SK-N-SH treated with all-trans-retinoic acid at 6 μM for 48 hours (cell line): ENCODE data around the gene RAD51B.

Experiments
- ATAC-seq: fragments of 200-7000 bp; cut with Tn5 transposase; 3 replicates; pipeline ENCODE4 v1.9.1; 2020; ENCODE audit warnings: mild to moderate bottlenecking, moderate library complexity
- ARNTL ChIP-seq: fragments of 450-650 bp; formaldehyde crosslinking; IDR thresholded peaks from 2 replicates; pipeline ENCODE4 v1.5.0; 2020; ENCODE audit warnings: low read depth, mild to moderate bottlenecking, moderate library complexity, borderline replicate concordance
- BACH2 ChIP-seq: fragments of 250-450 bp; sonication (Bioruptor Pico); IDR thresholded peaks from 2 replicates; pipeline ENCODE4 v1.9.0; 2021; ENCODE audit warnings: mild to moderate bottlenecking, borderline replicate concordance
- CSDC2 ChIP-seq: fragments of 250-450 bp; sonication (Bioruptor Pico); IDR thresholded peaks from 2 replicates; pipeline ENCODE4 v1.5.0; 2020; ENCODE audit warnings: mild to moderate bottlenecking, moderate library complexity
- CSRNP3 ChIP-seq: fragments of 250-450 bp; sonication (Bioruptor Pico); IDR thresholded peaks from 2 replicates; pipeline ENCODE4 v1.5.1; 2021; ENCODE audit warnings: mild to moderate bottlenecking, moderate library complexity
- ESRRG ChIP-seq: fragments of 250-450 bp; sonication (Bioruptor Pico); IDR thresholded peaks from 2 replicates; pipeline ENCODE4 v1.6.1; 2021; ENCODE audit warnings: mild to moderate bottlenecking
- GLIS3 ChIP-seq: fragments of 250-450 bp; sonication (Bioruptor Pico); IDR thresholded peaks from 2 replicates; pipeline ENCODE4 v1.5.0; 2020; ENCODE audit warnings: mild to moderate bottlenecking, moderate library complexity
- ISL1 ChIP-seq: fragments of 250-450 bp; sonication (Bioruptor Pico); IDR thresholded peaks from 2 replicates; pipeline ENCODE4 v2.1.2; 2022; ENCODE audit warnings: mild to moderate bottlenecking, moderate library complexity
- OSR1 ChIP-seq: fragments of 250-450 bp; sonication (Bioruptor Pico); IDR thresholded peaks from 2 replicates; pipeline ENCODE4 v1.8.0; 2022; ENCODE audit warnings: moderate library complexity, mild to moderate bottlenecking, inconsistent platforms
- PPARA ChIP-seq: fragments of 250-450 bp; sonication (Bioruptor Pico); IDR thresholded peaks from 2 replicates; pipeline ENCODE4 v1.5.0; 2020; ENCODE audit warnings: mild to moderate bottlenecking, borderline replicate concordance
- RARB ChIP-seq: fragments of 250-450 bp; sonication (Bioruptor Pico); IDR thresholded peaks from 2 replicates; pipeline ENCODE4 v1.8.0; 2021; ENCODE audit warnings: mild to moderate bottlenecking, moderate library complexity
- SNAI2 ChIP-seq: fragments of 250-450 bp; sonication (Bioruptor Pico); IDR thresholded peaks from 2 replicates; pipeline ENCODE4 v1.5.0; 2020; ENCODE audit warnings: mild to moderate bottlenecking, moderate library complexity
- TCF4 ChIP-seq: fragments of 250-450 bp; sonication (Bioruptor Pico); IDR thresholded peaks from 2 replicates; pipeline ENCODE4 v1.8.0; 2021; ENCODE audit warnings: mild to moderate bottlenecking, moderate library complexity, borderline replicate concordance
- TOX ChIP-seq: fragments of 250-450 bp; sonication (Bioruptor Pico); IDR thresholded peaks from 2 replicates; pipeline ENCODE4 v1.8.0; 2021; ENCODE audit warnings: mild to moderate bottlenecking, moderate library complexity, borderline replicate concordance
- ZC3H10 ChIP-seq: fragments of 250-450 bp; sonication (Bioruptor Pico); IDR thresholded peaks from 2 replicates; pipeline ENCODE4 v1.5.1; 2021; ENCODE audit warnings: mild to moderate bottlenecking, moderate library complexity
- ZFP3 ChIP-seq: fragments of 250-450 bp; sonication (Bioruptor Pico); IDR thresholded peaks from 2 replicates; pipeline ENCODE4 v1.5.0; 2020; ENCODE audit warnings: mild to moderate bottlenecking, moderate library complexity
- ZFP30 ChIP-seq: fragments of 450-650 bp; formaldehyde crosslinking; IDR thresholded peaks from 2 replicates; pipeline ENCODE4 v1.5.0; 2022; ENCODE audit warnings: mild to moderate bottlenecking, moderate library complexity
- ZNF565 ChIP-seq: fragments of 450-650 bp; formaldehyde crosslinking; conservative IDR thresholded peaks from 2 replicates; pipeline ENCODE4 v1.5.0; 2020; ENCODE audit warnings: low read depth, mild to moderate bottlenecking, moderate library complexity
- ZNF70 ChIP-seq: fragments of 450-650 bp; formaldehyde crosslinking; IDR thresholded peaks from 2 replicates; pipeline ENCODE4 v1.5.0; 2020; ENCODE audit warnings: mild to moderate bottlenecking, moderate library complexity
- ZNF8 ChIP-seq: fragments of 450-650 bp; formaldehyde crosslinking; IDR thresholded peaks from 2 replicates; pipeline ENCODE4 v1.5.0; 2020; ENCODE audit warnings: mild to moderate bottlenecking, moderate library complexity
- TF ChIP-seq, protein P1 (sequence below): fragments of 250-450 bp; sonication (Bioruptor Pico); IDR thresholded peaks from 2 replicates; pipeline ENCODE4 v1.8.0; 2021; ENCODE audit warnings: low read depth, mild to moderate bottlenecking, moderate library complexity, borderline replicate concordance
- TF ChIP-seq, protein P2 (sequence below): fragments of 250-450 bp; sonication (Bioruptor Pico); IDR thresholded peaks from 2 replicates; pipeline ENCODE4 v1.8.0; 2020; ENCODE audit warnings: mild to moderate bottlenecking, moderate library complexity, borderline replicate concordance
- TF ChIP-seq, protein P3 (sequence below): fragments of 250-450 bp; sonication (Bioruptor Pico); IDR thresholded peaks from 2 replicates; pipeline ENCODE4 v1.5.0; 2020; ENCODE audit warnings: mild to moderate bottlenecking, moderate library complexity

Gene RAD51B

GRCh38 chr14:68528040-68528687 is 708.6 kb downstream of the RAD51B start:
- ATAC-seq, result no peak
- TF ChIP-seq, protein P1, sequence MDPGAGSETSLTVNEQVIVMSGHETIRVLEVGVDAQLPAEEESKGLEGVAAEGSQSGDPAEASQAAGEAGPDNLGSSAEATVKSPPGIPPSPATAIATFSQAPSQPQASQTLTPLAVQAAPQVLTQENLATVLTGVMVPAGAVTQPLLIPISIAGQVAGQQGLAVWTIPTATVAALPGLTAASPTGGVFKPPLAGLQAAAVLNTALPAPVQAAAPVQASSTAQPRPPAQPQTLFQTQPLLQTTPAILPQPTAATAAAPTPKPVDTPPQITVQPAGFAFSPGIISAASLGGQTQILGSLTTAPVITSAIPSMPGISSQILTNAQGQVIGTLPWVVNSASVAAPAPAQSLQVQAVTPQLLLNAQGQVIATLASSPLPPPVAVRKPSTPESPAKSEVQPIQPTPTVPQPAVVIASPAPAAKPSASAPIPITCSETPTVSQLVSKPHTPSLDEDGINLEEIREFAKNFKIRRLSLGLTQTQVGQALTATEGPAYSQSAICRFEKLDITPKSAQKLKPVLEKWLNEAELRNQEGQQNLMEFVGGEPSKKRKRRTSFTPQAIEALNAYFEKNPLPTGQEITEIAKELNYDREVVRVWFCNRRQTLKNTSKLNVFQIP (CRISPR knock-in tag), result no peak
- no peak for TF ChIP-seq ESRRG (CRISPR knock-in tag)

DNA sequence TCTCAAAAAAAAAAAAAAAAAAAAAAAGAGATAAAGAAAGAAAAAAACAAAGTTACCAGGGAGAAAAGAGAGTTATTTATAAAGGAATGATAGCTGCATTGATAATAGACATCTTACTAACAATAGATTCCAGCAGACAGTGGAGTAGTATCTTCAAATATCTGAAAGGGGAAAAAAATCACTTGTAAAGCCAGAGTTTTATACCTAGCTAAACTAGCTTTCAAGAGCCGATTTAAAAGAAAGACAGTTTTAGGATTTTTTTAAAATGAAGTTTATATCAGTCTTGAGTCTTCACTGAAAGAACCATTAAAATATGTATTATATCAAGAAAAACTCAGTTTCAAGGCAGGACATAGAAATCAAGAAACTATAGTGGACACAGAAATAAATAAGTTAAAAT is 710.9 kb downstream of the RAD51B start:
- no peak for ATAC-seq
- no peak for TF ChIP-seq TCF4 (CRISPR knock-in tag)
- no peak for TF ChIP-seq ISL1
- no peak for TF ChIP-seq ZNF8 (CRISPR knock-in tag)
- TF ChIP-seq, protein P2, sequence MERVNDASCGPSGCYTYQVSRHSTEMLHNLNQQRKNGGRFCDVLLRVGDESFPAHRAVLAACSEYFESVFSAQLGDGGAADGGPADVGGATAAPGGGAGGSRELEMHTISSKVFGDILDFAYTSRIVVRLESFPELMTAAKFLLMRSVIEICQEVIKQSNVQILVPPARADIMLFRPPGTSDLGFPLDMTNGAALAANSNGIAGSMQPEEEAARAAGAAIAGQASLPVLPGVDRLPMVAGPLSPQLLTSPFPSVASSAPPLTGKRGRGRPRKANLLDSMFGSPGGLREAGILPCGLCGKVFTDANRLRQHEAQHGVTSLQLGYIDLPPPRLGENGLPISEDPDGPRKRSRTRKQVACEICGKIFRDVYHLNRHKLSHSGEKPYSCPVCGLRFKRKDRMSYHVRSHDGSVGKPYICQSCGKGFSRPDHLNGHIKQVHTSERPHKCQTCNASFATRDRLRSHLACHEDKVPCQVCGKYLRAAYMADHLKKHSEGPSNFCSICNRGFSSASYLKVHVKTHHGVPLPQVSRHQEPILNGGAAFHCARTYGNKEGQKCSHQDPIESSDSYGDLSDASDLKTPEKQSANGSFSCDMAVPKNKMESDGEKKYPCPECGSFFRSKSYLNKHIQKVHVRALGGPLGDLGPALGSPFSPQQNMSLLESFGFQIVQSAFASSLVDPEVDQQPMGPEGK, result no peak
- no peak for TF ChIP-seq CSRNP3 (CRISPR knock-in tag)
- TF ChIP-seq TOX (CRISPR knock-in tag), result no peak
- no peak for TF ChIP-seq OSR1 (CRISPR knock-in tag)
- no peak for TF ChIP-seq SNAI2
- TF ChIP-seq ZNF565 (CRISPR knock-in tag), result no peak
- TF ChIP-seq BACH2 (CRISPR knock-in tag), result no peak
- TF ChIP-seq, protein P3, sequence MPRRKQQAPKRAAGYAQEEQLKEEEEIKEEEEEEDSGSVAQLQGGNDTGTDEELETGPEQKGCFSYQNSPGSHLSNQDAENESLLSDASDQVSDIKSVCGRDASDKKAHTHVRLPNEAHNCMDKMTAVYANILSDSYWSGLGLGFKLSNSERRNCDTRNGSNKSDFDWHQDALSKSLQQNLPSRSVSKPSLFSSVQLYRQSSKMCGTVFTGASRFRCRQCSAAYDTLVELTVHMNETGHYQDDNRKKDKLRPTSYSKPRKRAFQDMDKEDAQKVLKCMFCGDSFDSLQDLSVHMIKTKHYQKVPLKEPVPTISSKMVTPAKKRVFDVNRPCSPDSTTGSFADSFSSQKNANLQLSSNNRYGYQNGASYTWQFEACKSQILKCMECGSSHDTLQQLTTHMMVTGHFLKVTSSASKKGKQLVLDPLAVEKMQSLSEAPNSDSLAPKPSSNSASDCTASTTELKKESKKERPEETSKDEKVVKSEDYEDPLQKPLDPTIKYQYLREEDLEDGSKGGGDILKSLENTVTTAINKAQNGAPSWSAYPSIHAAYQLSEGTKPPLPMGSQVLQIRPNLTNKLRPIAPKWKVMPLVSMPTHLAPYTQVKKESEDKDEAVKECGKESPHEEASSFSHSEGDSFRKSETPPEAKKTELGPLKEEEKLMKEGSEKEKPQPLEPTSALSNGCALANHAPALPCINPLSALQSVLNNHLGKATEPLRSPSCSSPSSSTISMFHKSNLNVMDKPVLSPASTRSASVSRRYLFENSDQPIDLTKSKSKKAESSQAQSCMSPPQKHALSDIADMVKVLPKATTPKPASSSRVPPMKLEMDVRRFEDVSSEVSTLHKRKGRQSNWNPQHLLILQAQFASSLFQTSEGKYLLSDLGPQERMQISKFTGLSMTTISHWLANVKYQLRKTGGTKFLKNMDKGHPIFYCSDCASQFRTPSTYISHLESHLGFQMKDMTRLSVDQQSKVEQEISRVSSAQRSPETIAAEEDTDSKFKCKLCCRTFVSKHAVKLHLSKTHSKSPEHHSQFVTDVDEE (CRISPR knock-in tag), result no peak
- TF ChIP-seq, protein P1 (CRISPR knock-in tag), result no peak
- no peak for TF ChIP-seq ZNF70 (CRISPR knock-in tag)
- TF ChIP-seq CSDC2 (CRISPR knock-in tag), result no peak
- TF ChIP-seq ZFP30 (CRISPR knock-in tag), result no peak
- no peak for TF ChIP-seq ESRRG (CRISPR knock-in tag)
- no peak for TF ChIP-seq RARB
- TF ChIP-seq ZFP3 (CRISPR knock-in tag), result no peak
- TF ChIP-seq PPARA, result no peak
- TF ChIP-seq GLIS3, result no peak

DNA sequence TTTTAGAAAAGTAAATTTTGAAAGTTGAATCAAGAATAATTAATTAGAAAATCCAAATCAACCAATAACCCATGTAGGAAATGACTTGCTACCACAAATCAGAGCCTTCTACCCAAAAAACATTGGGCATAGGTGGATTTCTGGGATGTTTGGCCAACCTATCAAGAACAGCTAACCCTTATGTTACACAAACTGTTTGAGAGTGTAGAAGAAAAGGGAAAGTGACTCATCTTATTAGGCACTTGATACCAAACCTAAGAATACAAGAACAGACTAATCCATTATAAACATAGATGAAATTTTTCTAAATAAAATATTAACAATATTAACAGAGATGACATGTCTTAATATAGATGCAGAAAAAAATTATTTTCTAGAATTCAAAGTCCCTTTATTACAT is 712.9 kb downstream of the RAD51B start:
- ATAC-seq, result no peak
- no peak for TF ChIP-seq TOX (CRISPR knock-in tag)

- ATAC-seq, result no peak
- TF ChIP-seq TOX (CRISPR knock-in tag), result no peak
- no peak for TF ChIP-seq ARNTL (CRISPR knock-in tag)
- no peak for TF ChIP-seq ZC3H10 (CRISPR knock-in tag)
- TF ChIP-seq ZNF565 (CRISPR knock-in tag), result no peak
- TF ChIP-seq OSR1 (CRISPR knock-in tag), result no peak
- TF ChIP-seq, all 23 proteins: peak for 0
Observed at GRCh38 chr14:68534276-68534675, 714.7 kb downstream of the RAD51B start.
